Neural crest cell (in vitro differentiated cells): ENCODE measurements around the gene TSPAN14. TPM values are rescaled to one million over a fixed set of nuclear protein-coding genes. Genes with fewer than 3 reads are reported as not detected.

Source experiments
- DNase-seq: peaks from one replicate; pipeline ENCODE4 v3.0.0; 2021; ENCODE audit warnings: low read depth, mixed read lengths, low spot score
- H3K27ac Mint-ChIP-seq: one replicate; pipeline ENCODE4 v1.8.0; 2021; ENCODE audit warnings: mild to moderate bottlenecking, mixed read lengths; ENCODE audit not compliant: unreplicated experiment
- H3K27me3 Mint-ChIP-seq: 2 replicates; pipeline ENCODE4 v1.8.0; 2021; ENCODE audit warnings: low read depth, mild to moderate bottlenecking, mixed read lengths
- H3K36me3 Mint-ChIP-seq: 2 replicates; pipeline ENCODE4 v1.8.0; 2021; ENCODE audit warnings: low read depth, mild to moderate bottlenecking, mixed read lengths
- H3K4me1 Mint-ChIP-seq: 2 replicates; pipeline ENCODE4 v1.8.0; 2021; ENCODE audit warnings: mixed read lengths
- H3K4me3 Mint-ChIP-seq: one replicate; pipeline ENCODE4 v1.8.0; 2021; ENCODE audit warnings: mild to moderate bottlenecking, mixed read lengths
- H3K9me3 Mint-ChIP-seq: 2 replicates; pipeline ENCODE4 v1.8.0; 2021; ENCODE audit warnings: mixed read lengths
- CTCF ChIP-seq: fragments of 200-600 bp; sonication (generic); conservative IDR thresholded peaks from 2 replicates; pipeline ENCODE4 v1.5.0; 2021; ENCODE audit warnings: antibody characterized with exemption, mild to moderate bottlenecking
- total RNA-seq: library from RNA; stranded (reverse); gene quantifications from 2 replicates; pipeline ENCODE4 v1.2.1, GENCODE V29; 2021

Gene TSPAN14
- total RNA-seq, 1 donor from 2014 or later: 140 TPM

- Mint-ChIP-seq H3K4me3 (no peak overlapping the region), H3K27me3 (no peaks in the 10 kb centered on the region), H3K36me3 (peaks cover 25% of the 10 kb centered on the region), H3K4me1 (peaks cover 77% of the 10 kb centered on the region), H3K9me3 (no peaks in the 10 kb centered on the region), H3K27ac (peak overlapping the region; percentile 48)
- TF ChIP-seq CTCF: no peak
- no peak for DNase-seq
Measured at GRCh38 chr10:80497187-80498077, 43.3 kb downstream of the TSPAN14 start.

- no peak for TF ChIP-seq CTCF
- H3K9me3 Mint-ChIP-seq: no peaks in the 10 kb centered on the region
- H3K4me1 Mint-ChIP-seq: peaks cover 79% of the 10 kb centered on the region
- peaks cover 27% of the 10 kb centered on the region for H3K36me3 Mint-ChIP-seq
- H3K27me3 Mint-ChIP-seq: no peaks in the 10 kb centered on the region
- no peak for DNase-seq
- peak overlapping the region; percentile 48 for H3K27ac Mint-ChIP-seq
- H3K4me3 Mint-ChIP-seq: peak overlapping the region; percentile 4
Measured at GRCh38 chr10:80498078-80498832, 44.1 kb downstream of the TSPAN14 start.

- peaks cover 24% of the 10 kb centered on the region for H3K36me3 Mint-ChIP-seq
- peak overlapping the region; percentile 8 for H3K4me3 Mint-ChIP-seq
- H3K27ac Mint-ChIP-seq: peak overlapping the region; percentile 93
- H3K27me3 Mint-ChIP-seq: no peaks in the 10 kb centered on the region
- no peaks in the 10 kb centered on the region for H3K9me3 Mint-ChIP-seq
- DNase-seq: peak; percentile 30
- TF ChIP-seq CTCF: no peak
- peaks cover 80% of the 10 kb centered on the region for H3K4me1 Mint-ChIP-seq
Measured at GRCh38 chr10:80498833-80499741, 45.0 kb downstream of the TSPAN14 start.

GRCh38 chr10:80500572-80501380 lies 46.7 kb downstream of the TSPAN14 start:
- Mint-ChIP-seq H3K36me3 (peaks cover 16% of the 10 kb centered on the region), H3K27me3 (no peaks in the 10 kb centered on the region), H3K9me3 (no peaks in the 10 kb centered on the region), H3K27ac (no peak overlapping the region), H3K4me1 (peaks cover 86% of the 10 kb centered on the region), H3K4me3 (no peak overlapping the region)
- no peak for TF ChIP-seq CTCF
- DNase-seq: no peak
